ENCODE results near the gene CTNNA2.

The CTNNA2 gene

DNA sequence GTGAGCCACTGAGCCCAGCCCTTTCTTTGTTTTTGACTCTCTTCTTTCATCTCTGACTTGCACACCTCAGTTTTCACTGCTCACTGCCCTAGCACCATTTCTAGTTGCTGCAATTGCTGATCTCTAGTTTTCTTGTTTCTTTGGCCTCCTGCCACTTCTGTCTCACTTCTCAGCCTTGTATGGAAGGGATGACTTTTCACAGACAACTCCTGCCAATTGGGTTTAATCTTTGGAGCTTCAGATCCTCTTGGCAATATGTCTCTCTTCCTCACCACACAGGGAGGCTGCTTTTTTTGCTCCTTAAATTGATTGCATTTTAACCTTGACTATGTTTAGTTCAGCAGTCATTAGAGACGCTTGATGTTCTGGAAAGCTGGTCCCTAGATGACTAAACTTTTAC lies 323.1 kb downstream of the CTNNA2 start:
- H3K9ac ChIP-seq (ENCODE audit: low read length) = no peak overlapping the region
- no peaks in the 10 kb centered on the region for H3K27me3 ChIP-seq (ENCODE audit: control insufficient read depth in 1 of 2, insufficient read depth in 1 of 2, low read length in 2 of 2)
- DNase-seq = no peak
- H3K4me1 ChIP-seq (ENCODE audit: control insufficient read depth, insufficient read depth, low read depth, low read length) = no peaks in the 10 kb centered on the region
- no peak overlapping the region for H3K27ac ChIP-seq (ENCODE audit: low read length, poor library complexity, severe bottlenecking)
- no peak overlapping the region for H2BK120ac ChIP-seq (ENCODE audit: low read depth, low read length)
- H3K14ac ChIP-seq (ENCODE audit: low read length in 2 of 2) = no peak overlapping the region
- H2BK15ac ChIP-seq (ENCODE audit: low read depth, poor library complexity, severe bottlenecking) = no peak overlapping the region
- H2BK12ac ChIP-seq (ENCODE audit: low read length in 2 of 2) = no peak overlapping the region
- H2AFZ ChIP-seq (ENCODE audit: low read depth, low read length) = no peak overlapping the region
- no peaks in the 10 kb centered on the region for H3K9me3 ChIP-seq (ENCODE audit: control insufficient read depth, low read length)
- no peak overlapping the region for H3K4ac ChIP-seq (ENCODE audit: low read depth in 1 of 2, low read length in 2 of 2)
- no peaks in the 10 kb centered on the region for H3K79me1 ChIP-seq (replicated peaks; ENCODE audit: low read length, poor library complexity, severe bottlenecking)
- H3K23ac ChIP-seq (ENCODE audit: low read length in 2 of 2) = no peak overlapping the region
- no peaks in the 10 kb centered on the region for H3K36me3 ChIP-seq (ENCODE audit: control insufficient read depth in 1 of 2, insufficient read depth in 2 of 2, low read depth in 1 of 2, low read length in 2 of 2)
- no peak overlapping the region for H4K8ac ChIP-seq (ENCODE audit: low read length)
- WGBS = 75% methylated on average over 1 of the region's 1 CpG
- no peak overlapping the region for H2AK5ac ChIP-seq (ENCODE audit: low read length, severe bottlenecking)
- H4K91ac ChIP-seq (ENCODE audit: low read length) = no peak overlapping the region
- no peak overlapping the region for H3K18ac ChIP-seq (ENCODE audit: low read depth in 1 of 2, low read length in 2 of 2)
- H2BK5ac ChIP-seq (ENCODE audit: low read depth, low read length, poor library complexity, severe bottlenecking) = no peak overlapping the region
- H3K4me3 ChIP-seq (ENCODE audit: insufficient read depth in 1 of 2, low read depth in 1 of 2, low read length in 2 of 2) = no peak overlapping the region
- no peak overlapping the region for H3K4me2 ChIP-seq (ENCODE audit: low read length, poor library complexity, severe bottlenecking)

- H3K4me1 ChIP-seq (ENCODE audit: control insufficient read depth, insufficient read depth, low read depth, low read length) = no peaks in the 10 kb centered on the region
- no peak overlapping the region for H2BK15ac ChIP-seq (ENCODE audit: low read depth, poor library complexity, severe bottlenecking)
- H3K4me3 ChIP-seq (ENCODE audit: insufficient read depth in 1 of 2, low read depth in 1 of 2, low read length in 2 of 2) = no peak overlapping the region
- no peak overlapping the region for H3K18ac ChIP-seq (ENCODE audit: low read depth in 1 of 2, low read length in 2 of 2)
- H3K23ac ChIP-seq (ENCODE audit: low read length in 2 of 2) = no peak overlapping the region
- H3K79me1 ChIP-seq (replicated peaks; ENCODE audit: low read length, poor library complexity, severe bottlenecking) = no peaks in the 10 kb centered on the region
- no peak for DNase-seq
- H3K36me3 ChIP-seq (ENCODE audit: control insufficient read depth in 1 of 2, insufficient read depth in 2 of 2, low read depth in 1 of 2, low read length in 2 of 2) = no peaks in the 10 kb centered on the region
- 60% methylated on average over 1 of the region's 1 CpG for WGBS
- H2AFZ ChIP-seq (ENCODE audit: low read depth, low read length) = no peak overlapping the region
- H4K8ac ChIP-seq (ENCODE audit: low read length) = no peak overlapping the region
- no peak overlapping the region for H2BK5ac ChIP-seq (ENCODE audit: low read depth, low read length, poor library complexity, severe bottlenecking)
- no peaks in the 10 kb centered on the region for H3K27me3 ChIP-seq (ENCODE audit: control insufficient read depth in 1 of 2, insufficient read depth in 1 of 2, low read length in 2 of 2)
- no peaks in the 10 kb centered on the region for H3K9me3 ChIP-seq (ENCODE audit: control insufficient read depth, low read length)
- no peak overlapping the region for H3K4me2 ChIP-seq (ENCODE audit: low read length, poor library complexity, severe bottlenecking)
- no peak overlapping the region for H4K91ac ChIP-seq (ENCODE audit: low read length)
- H3K14ac ChIP-seq (ENCODE audit: low read length in 2 of 2) = no peak overlapping the region
- no peak overlapping the region for H3K4ac ChIP-seq (ENCODE audit: low read depth in 1 of 2, low read length in 2 of 2)
- no peak overlapping the region for H3K9ac ChIP-seq (ENCODE audit: low read length)
- no peak overlapping the region for H2BK12ac ChIP-seq (ENCODE audit: low read length in 2 of 2)
- H2AK5ac ChIP-seq (ENCODE audit: low read length, severe bottlenecking) = no peak overlapping the region
- no peak overlapping the region for H2BK120ac ChIP-seq (ENCODE audit: low read depth, low read length)
- no peak overlapping the region for H3K27ac ChIP-seq (ENCODE audit: low read length, poor library complexity, severe bottlenecking)
Observed at GRCh38 chr2:79844011-79844410, 331.2 kb downstream of the CTNNA2 start.

DNA sequence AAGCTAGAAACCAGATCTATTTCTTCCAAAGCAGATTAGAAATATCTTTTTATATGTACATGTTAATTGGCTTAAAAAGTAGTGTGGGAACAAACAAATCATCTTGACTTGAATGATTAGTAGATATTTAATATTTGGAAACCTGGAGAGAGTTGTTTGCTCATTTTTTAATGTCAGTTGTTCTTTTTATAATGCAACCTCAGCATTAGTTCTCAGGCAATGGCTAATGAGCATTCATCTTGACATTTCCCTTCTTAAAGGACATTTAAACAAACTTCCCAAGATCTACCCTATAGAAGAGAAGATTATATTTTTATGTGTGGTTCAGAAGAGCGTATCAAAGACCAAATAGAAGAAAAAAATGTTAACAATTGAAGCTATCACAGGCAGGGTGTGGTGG lies 334.0 kb downstream of the CTNNA2 start:
- WGBS = 64% methylated on average over 1 of the region's 1 CpG
- Histone ChIP-seq H3K23ac (ENCODE audit: low read length in 2 of 2) (no peak overlapping the region), H3K79me1 (replicated peaks; ENCODE audit: low read length, poor library complexity, severe bottlenecking) (no peaks in the 10 kb centered on the region), H3K27me3 (ENCODE audit: control insufficient read depth in 1 of 2, insufficient read depth in 1 of 2, low read length in 2 of 2) (no peaks in the 10 kb centered on the region), H3K14ac (ENCODE audit: low read length in 2 of 2) (no peak overlapping the region), H3K9me3 (ENCODE audit: control insufficient read depth, low read length) (no peaks in the 10 kb centered on the region), H4K91ac (ENCODE audit: low read length) (no peak overlapping the region), H3K36me3 (ENCODE audit: control insufficient read depth in 1 of 2, insufficient read depth in 2 of 2, low read depth in 1 of 2, low read length in 2 of 2) (no peaks in the 10 kb centered on the region), H3K4me2 (ENCODE audit: low read length, poor library complexity, severe bottlenecking) (no peak overlapping the region), H3K4ac (ENCODE audit: low read depth in 1 of 2, low read length in 2 of 2) (no peak overlapping the region), H4K8ac (ENCODE audit: low read length) (no peak overlapping the region), H3K9ac (ENCODE audit: low read length) (no peak overlapping the region), H2BK120ac (ENCODE audit: low read depth, low read length) (no peak overlapping the region), H2BK5ac (ENCODE audit: low read depth, low read length, poor library complexity, severe bottlenecking) (no peak overlapping the region), H2BK15ac (ENCODE audit: low read depth, poor library complexity, severe bottlenecking) (no peak overlapping the region), H3K27ac (ENCODE audit: low read length, poor library complexity, severe bottlenecking) (no peak overlapping the region), H3K4me1 (ENCODE audit: control insufficient read depth, insufficient read depth, low read depth, low read length) (no peaks in the 10 kb centered on the region), H2AK5ac (ENCODE audit: low read length, severe bottlenecking) (no peak overlapping the region), H2BK12ac (ENCODE audit: low read length in 2 of 2) (no peak overlapping the region), H3K18ac (ENCODE audit: low read depth in 1 of 2, low read length in 2 of 2) (no peak overlapping the region), H2AFZ (ENCODE audit: low read depth, low read length) (no peak overlapping the region), H3K4me3 (ENCODE audit: insufficient read depth in 1 of 2, low read depth in 1 of 2, low read length in 2 of 2) (no peak overlapping the region)
- no peak for DNase-seq

DNA sequence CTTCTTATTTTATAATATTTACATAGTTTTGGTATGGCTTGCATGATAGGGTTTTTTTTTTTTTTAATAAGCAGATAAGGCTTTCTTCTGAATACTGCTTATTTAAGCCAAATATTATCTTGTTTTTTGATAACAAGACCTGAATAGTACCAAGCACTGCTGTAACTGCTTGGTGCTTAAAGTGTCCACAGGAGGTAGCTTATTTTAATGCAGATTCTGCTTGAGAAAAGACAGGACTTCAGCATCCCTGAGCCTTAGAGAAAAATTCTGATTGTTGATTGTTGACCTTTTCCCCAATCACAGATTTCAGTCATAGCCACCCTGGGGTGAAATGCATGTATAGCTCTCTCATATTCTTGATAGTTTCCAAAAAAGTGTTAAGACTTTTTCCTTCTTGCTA lies 336.4 kb downstream of the CTNNA2 start:
- no peak overlapping the region for H2BK15ac ChIP-seq (ENCODE audit: low read depth, poor library complexity, severe bottlenecking)
- H2BK12ac ChIP-seq (ENCODE audit: low read length in 2 of 2) = no peak overlapping the region
- no peak overlapping the region for H3K4ac ChIP-seq (ENCODE audit: low read depth in 1 of 2, low read length in 2 of 2)
- H3K14ac ChIP-seq (ENCODE audit: low read length in 2 of 2) = no peak overlapping the region
- H3K27me3 ChIP-seq (ENCODE audit: control insufficient read depth in 1 of 2, insufficient read depth in 1 of 2, low read length in 2 of 2) = no peaks in the 10 kb centered on the region
- no peaks in the 10 kb centered on the region for H3K36me3 ChIP-seq (ENCODE audit: control insufficient read depth in 1 of 2, insufficient read depth in 2 of 2, low read depth in 1 of 2, low read length in 2 of 2)
- no peak overlapping the region for H2BK5ac ChIP-seq (ENCODE audit: low read depth, low read length, poor library complexity, severe bottlenecking)
- no peak overlapping the region for H4K8ac ChIP-seq (ENCODE audit: low read length)
- no peak overlapping the region for H3K9ac ChIP-seq (ENCODE audit: low read length)
- H3K23ac ChIP-seq (ENCODE audit: low read length in 2 of 2) = no peak overlapping the region
- H3K79me1 ChIP-seq (replicated peaks; ENCODE audit: low read length, poor library complexity, severe bottlenecking) = no peaks in the 10 kb centered on the region
- DNase-seq = no peak
- H4K91ac ChIP-seq (ENCODE audit: low read length) = no peak overlapping the region
- H2AK5ac ChIP-seq (ENCODE audit: low read length, severe bottlenecking) = no peak overlapping the region
- H3K9me3 ChIP-seq (ENCODE audit: control insufficient read depth, low read length) = no peaks in the 10 kb centered on the region
- no peak overlapping the region for H3K4me3 ChIP-seq (ENCODE audit: insufficient read depth in 1 of 2, low read depth in 1 of 2, low read length in 2 of 2)
- no peaks in the 10 kb centered on the region for H3K4me1 ChIP-seq (ENCODE audit: control insufficient read depth, insufficient read depth, low read depth, low read length)
- H2BK120ac ChIP-seq (ENCODE audit: low read depth, low read length) = no peak overlapping the region
- no peak overlapping the region for H3K27ac ChIP-seq (ENCODE audit: low read length, poor library complexity, severe bottlenecking)
- no peak overlapping the region for H3K18ac ChIP-seq (ENCODE audit: low read depth in 1 of 2, low read length in 2 of 2)
- no peak overlapping the region for H3K4me2 ChIP-seq (ENCODE audit: low read length, poor library complexity, severe bottlenecking)
- H2AFZ ChIP-seq (ENCODE audit: low read depth, low read length) = no peak overlapping the region
